K562 (cell line): Measurements from ENCODE around the gene TPR. TPM values are rescaled to one million over a fixed set of nuclear protein-coding genes. Genes with fewer than 3 reads are reported as not detected.

ENCODE experiments used
- ARHGAP35 ChIP-seq: fragments of 450-650 bp; IDR thresholded peaks from 2 replicates; pipeline ENCODE4 v1.6.1; 2018; ENCODE audit not compliant: partially characterized antibody
- CHCHD3 ChIP-seq: fragments of 250-450 bp; sonication (Bioruptor Pico); IDR thresholded peaks from 2 replicates; pipeline ENCODE4 v2.1.2; 2022; ENCODE audit warnings: mild to moderate bottlenecking
- CSDE1 ChIP-seq, 2 experiments: fragments of 450-650 bp; IDR thresholded peaks; 2 replicates each; pipeline ENCODE4 v1.6.1; 2016; ENCODE audit warnings: mild to moderate bottlenecking in 1 of 2
- FOXK1 ChIP-seq: sonication (generic); formaldehyde crosslinking; IDR thresholded peaks from 2 replicates; pipeline ENCODE4 v1.8.0; 2022; ENCODE audit warnings: missing genetic modification reagents, mild to moderate bottlenecking, borderline replicate concordance
- FOXM1 ChIP-seq, 2 experiments: fragments of 450-650 bp in 1 of 2; sonication (generic) in 1 of 2; formaldehyde crosslinking in 1 of 2; IDR thresholded peaks; 2 replicates each; pipeline versions ENCODE4 v1.6.1 to v1.9.0; 2017 to 2022; ENCODE audit warnings: low read depth in 2 of 2, mild to moderate bottlenecking in 2 of 2, missing genetic modification reagents in 1 of 2, moderate library complexity in 1 of 2
- GTF2F1 ChIP-seq: IDR thresholded peaks from 2 replicates; pipeline ENCODE4 v1.6.1; 2011; ENCODE audit warnings: low read depth, low read length, improper control_type of control experiment
- SAP30 ChIP-seq: fragments of 200-600 bp; sonication (generic); IDR thresholded peaks from 2 replicates; pipeline ENCODE4 v1.6.1; 2012; ENCODE audit warnings: borderline replicate concordance, low read depth, mild to moderate bottlenecking, moderate library complexity, low read length, control low read depth, inconsistent platforms; ENCODE audit not compliant: insufficient read depth, poor library complexity, severe bottlenecking
- SRSF9 ChIP-seq: fragments of 200-400 bp; formaldehyde crosslinking; IDR thresholded peaks from 2 replicates; pipeline ENCODE4 v1.6.1; 2017; ENCODE audit warnings: low read depth, low read length, borderline replicate concordance
- ZNF12 ChIP-seq: sonication (generic); formaldehyde crosslinking; IDR thresholded peaks from 2 replicates; pipeline ENCODE4 v1.4.0; 2020; ENCODE audit warnings: mild to moderate bottlenecking, missing genetic modification reagents
- ZNF121 ChIP-seq: sonication (generic); formaldehyde crosslinking; conservative IDR thresholded peaks from 2 replicates; pipeline ENCODE4 v1.8.0; 2022; ENCODE audit warnings: missing genetic modification reagents
- ZNF140 ChIP-seq: fragments of 250-450 bp; sonication (Bioruptor Pico); IDR thresholded peaks from 2 replicates; pipeline ENCODE4 v1.8.0; 2021; ENCODE audit warnings: moderate library complexity, mild to moderate bottlenecking, inconsistent platforms
- ZNF551 ChIP-seq: fragments of 250-450 bp; sonication (Bioruptor Pico); IDR thresholded peaks from 2 replicates; pipeline ENCODE4 v1.5.0; 2021; ENCODE audit warnings: mild to moderate bottlenecking, moderate library complexity
- polyA plus RNA-seq, 8 experiments: library from polyadenylated mRNA; depleted of rRNA in 4 of 8; stranded (reverse) in 5 of 8; unstranded in 3 of 8; fragments of >200 nt; fragmentation: Nextera tagmentation in 2 of 8; fragmentation: Illumina TruSeq in 1 of 8; extraction: Ambion mirVana in 2 of 8; extraction: Trizol in 1 of 8; gene quantifications; 2 replicates each; pipeline versions ENCODE4 v1.2.1 to v1.2.3, GENCODE V29; 2011 to 2014; ENCODE audit warnings: inconsistent platforms in 1 of 8, missing spikeins in 1 of 8
- total RNA-seq, 7 experiments: library from RNA; depleted of rRNA in 6 of 7; stranded (reverse); fragments of >200 nt in 6 of 7; fragmentation: Illumina TruSeq in 2 of 7; extraction: Trizol in 2 of 7; gene quantifications; 2 replicates each; pipeline versions ENCODE4 v1.2.1 to v1.2.3, GENCODE V29; 2011 to 2021; ENCODE audit warnings: low replicate concordance in 1 of 7
- TF ChIP-seq, protein P1 (sequence below): fragments of 200-800 bp; sonication (Bioruptor generic); IDR thresholded peaks from 2 replicates; pipeline ENCODE4 v1.6.1; 2016; ENCODE audit warnings: missing genetic modification characterization, missing compliant biosample characterization
- TF ChIP-seq, protein P2 (sequence below): sonication (generic); formaldehyde crosslinking; IDR thresholded peaks from 2 replicates; pipeline ENCODE4 v1.8.1; 2023; ENCODE audit warnings: missing genetic modification reagents, mild to moderate bottlenecking, borderline replicate concordance
- TF ChIP-seq, protein P3 (sequence below): fragments of 450-650 bp; IDR thresholded peaks from 2 replicates; pipeline ENCODE4 v1.6.1; 2016; ENCODE audit warnings: low read depth, mild to moderate bottlenecking, moderate library complexity

Gene TPR
- total and polyA plus RNA-seq, 9 of the 15 experiments (the other 6 are each of a cell fraction or from before 2014, with no cell fraction given): 48.5 to 167 (median 138) TPM

DNA sequence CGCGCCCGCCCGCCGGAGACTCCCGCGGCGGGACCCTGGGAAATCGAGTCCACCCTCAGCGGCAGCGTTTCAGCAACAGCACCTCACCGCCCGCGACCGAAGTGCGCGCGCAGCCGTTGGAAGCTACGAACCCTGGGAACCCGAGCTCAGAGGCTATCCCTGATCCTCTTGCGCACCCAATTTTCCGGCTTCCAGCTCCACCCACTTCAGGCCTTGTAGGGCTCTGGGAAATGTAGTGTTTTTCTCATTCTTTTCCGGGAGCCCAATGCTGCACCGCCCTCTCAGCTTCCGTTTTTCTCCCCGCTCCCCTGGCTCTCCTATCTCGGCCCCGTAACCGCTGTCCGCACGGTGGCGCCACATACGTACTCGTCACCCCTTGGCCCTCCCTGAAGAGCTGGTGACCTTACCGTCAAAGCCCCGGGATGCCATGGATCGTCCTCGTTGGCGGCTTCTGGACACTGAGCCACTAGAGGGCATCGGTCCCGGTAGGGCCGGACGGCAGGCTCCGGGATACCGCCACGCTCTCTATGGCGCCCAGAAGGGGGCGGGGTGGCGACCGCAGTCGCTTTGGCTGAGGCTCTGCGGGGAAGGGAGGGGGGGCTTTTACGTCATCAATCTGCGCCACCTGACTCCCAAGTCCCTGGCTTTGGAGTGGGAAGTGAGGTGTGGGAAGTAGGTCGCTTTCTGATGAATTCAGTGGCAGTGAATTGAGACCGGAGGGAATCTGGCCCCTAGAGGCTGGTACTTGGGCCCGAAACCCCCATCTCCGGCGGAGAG lies at the start of gene TPR, which contains the start of gene ODR4 (continued):
- TF ChIP-seq, protein P1, sequence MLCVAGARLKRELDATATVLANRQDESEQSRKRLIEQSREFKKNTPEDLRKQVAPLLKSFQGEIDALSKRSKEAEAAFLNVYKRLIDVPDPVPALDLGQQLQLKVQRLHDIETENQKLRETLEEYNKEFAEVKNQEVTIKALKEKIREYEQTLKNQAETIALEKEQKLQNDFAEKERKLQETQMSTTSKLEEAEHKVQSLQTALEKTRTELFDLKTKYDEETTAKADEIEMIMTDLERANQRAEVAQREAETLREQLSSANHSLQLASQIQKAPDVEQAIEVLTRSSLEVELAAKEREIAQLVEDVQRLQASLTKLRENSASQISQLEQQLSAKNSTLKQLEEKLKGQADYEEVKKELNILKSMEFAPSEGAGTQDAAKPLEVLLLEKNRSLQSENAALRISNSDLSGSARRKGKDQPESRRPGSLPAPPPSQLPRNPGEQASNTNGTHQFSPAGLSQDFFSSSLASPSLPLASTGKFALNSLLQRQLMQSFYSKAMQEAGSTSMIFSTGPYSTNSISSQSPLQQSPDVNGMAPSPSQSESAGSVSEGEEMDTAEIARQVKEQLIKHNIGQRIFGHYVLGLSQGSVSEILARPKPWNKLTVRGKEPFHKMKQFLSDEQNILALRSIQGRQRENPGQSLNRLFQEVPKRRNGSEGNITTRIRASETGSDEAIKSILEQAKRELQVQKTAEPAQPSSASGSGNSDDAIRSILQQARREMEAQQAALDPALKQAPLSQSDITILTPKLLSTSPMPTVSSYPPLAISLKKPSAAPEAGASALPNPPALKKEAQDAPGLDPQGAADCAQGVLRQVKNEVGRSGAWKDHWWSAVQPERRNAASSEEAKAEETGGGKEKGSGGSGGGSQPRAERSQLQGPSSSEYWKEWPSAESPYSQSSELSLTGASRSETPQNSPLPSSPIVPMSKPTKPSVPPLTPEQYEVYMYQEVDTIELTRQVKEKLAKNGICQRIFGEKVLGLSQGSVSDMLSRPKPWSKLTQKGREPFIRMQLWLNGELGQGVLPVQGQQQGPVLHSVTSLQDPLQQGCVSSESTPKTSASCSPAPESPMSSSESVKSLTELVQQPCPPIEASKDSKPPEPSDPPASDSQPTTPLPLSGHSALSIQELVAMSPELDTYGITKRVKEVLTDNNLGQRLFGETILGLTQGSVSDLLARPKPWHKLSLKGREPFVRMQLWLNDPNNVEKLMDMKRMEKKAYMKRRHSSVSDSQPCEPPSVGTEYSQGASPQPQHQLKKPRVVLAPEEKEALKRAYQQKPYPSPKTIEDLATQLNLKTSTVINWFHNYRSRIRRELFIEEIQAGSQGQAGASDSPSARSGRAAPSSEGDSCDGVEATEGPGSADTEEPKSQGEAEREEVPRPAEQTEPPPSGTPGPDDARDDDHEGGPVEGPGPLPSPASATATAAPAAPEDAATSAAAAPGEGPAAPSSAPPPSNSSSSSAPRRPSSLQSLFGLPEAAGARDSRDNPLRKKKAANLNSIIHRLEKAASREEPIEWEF (CRISPR knock-in tag): no peak
- peak; percentile 89; the same call in 1 of the 2 replicates for TF ChIP-seq FOXK1 (CRISPR knock-in tag)
- TF ChIP-seq ZNF140: no peak
- TF ChIP-seq CSDE1 (IDR thresholded peaks at IDR 0.05): peak in 1 of 2 experiments; percentile 86; a peak in 2 of 4 replicates
- TF ChIP-seq SRSF9: no peak
- TF ChIP-seq, protein P2, sequence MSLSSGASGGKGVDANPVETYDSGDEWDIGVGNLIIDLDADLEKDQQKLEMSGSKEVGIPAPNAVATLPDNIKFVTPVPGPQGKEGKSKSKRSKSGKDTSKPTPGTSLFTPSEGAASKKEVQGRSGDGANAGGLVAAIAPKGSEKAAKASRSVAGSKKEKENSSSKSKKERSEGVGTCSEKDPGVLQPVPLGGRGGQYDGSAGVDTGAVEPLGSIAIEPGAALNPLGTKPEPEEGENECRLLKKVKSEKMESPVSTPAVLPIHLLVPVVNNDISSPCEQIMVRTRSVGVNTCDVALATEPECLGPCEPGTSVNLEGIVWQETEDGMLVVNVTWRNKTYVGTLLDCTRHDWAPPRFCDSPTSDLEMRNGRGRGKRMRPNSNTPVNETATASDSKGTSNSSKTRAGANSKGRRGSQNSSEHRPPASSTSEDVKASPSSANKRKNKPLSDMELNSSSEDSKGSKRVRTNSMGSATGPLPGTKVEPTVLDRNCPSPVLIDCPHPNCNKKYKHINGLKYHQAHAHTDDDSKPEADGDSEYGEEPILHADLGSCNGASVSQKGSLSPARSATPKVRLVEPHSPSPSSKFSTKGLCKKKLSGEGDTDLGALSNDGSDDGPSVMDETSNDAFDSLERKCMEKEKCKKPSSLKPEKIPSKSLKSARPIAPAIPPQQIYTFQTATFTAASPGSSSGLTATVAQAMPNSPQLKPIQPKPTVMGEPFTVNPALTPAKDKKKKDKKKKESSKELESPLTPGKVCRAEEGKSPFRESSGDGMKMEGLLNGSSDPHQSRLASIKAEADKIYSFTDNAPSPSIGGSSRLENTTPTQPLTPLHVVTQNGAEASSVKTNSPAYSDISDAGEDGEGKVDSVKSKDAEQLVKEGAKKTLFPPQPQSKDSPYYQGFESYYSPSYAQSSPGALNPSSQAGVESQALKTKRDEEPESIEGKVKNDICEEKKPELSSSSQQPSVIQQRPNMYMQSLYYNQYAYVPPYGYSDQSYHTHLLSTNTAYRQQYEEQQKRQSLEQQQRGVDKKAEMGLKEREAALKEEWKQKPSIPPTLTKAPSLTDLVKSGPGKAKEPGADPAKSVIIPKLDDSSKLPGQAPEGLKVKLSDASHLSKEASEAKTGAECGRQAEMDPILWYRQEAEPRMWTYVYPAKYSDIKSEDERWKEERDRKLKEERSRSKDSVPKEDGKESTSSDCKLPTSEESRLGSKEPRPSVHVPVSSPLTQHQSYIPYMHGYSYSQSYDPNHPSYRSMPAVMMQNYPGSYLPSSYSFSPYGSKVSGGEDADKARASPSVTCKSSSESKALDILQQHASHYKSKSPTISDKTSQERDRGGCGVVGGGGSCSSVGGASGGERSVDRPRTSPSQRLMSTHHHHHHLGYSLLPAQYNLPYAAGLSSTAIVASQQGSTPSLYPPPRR: no peak
- TF ChIP-seq SAP30: peak; percentile 68
- TF ChIP-seq FOXM1 (IDR thresholded peaks at IDR 0.05; ENCODE audit: low read depth): peak; percentile 56
- no peak for TF ChIP-seq FOXM1 (CRISPR knock-in tag; IDR thresholded peaks at IDR 0.05; ENCODE audit: low read depth)
- peak; percentile 41; the same call in 1 of the 2 replicates for TF ChIP-seq ZNF12 (CRISPR knock-in tag)
- TF ChIP-seq ZNF121 (CRISPR knock-in tag): no peak
- TF ChIP-seq CHCHD3 (CRISPR knock-in tag): no peak
- TF ChIP-seq, protein P3, sequence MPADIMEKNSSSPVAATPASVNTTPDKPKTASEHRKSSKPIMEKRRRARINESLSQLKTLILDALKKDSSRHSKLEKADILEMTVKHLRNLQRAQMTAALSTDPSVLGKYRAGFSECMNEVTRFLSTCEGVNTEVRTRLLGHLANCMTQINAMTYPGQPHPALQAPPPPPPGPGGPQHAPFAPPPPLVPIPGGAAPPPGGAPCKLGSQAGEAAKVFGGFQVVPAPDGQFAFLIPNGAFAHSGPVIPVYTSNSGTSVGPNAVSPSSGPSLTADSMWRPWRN: no peak; the same call in 1 of the 2 replicates
- TF ChIP-seq ARHGAP35: no peak
- peak; percentile 42; the same call in 1 of the 2 replicates for TF ChIP-seq GTF2F1
- TF ChIP-seq ZNF551: no peak
